HEK293T (cell line): ENCODE data around the gene DVL1.

Experiments
- BHLHE40 ChIP-seq: fragments of 450-650 bp; IDR thresholded peaks from 2 replicates; pipeline ENCODE4 v1.6.1; 2016; ENCODE audit warnings: mild to moderate bottlenecking, moderate library complexity, borderline replicate concordance
- HDGF ChIP-seq: fragments of 450-650 bp; IDR thresholded peaks from 2 replicates; pipeline ENCODE4 v1.6.1; 2017; ENCODE audit warnings: antibody characterized with exemption, borderline replicate concordance

DNA sequence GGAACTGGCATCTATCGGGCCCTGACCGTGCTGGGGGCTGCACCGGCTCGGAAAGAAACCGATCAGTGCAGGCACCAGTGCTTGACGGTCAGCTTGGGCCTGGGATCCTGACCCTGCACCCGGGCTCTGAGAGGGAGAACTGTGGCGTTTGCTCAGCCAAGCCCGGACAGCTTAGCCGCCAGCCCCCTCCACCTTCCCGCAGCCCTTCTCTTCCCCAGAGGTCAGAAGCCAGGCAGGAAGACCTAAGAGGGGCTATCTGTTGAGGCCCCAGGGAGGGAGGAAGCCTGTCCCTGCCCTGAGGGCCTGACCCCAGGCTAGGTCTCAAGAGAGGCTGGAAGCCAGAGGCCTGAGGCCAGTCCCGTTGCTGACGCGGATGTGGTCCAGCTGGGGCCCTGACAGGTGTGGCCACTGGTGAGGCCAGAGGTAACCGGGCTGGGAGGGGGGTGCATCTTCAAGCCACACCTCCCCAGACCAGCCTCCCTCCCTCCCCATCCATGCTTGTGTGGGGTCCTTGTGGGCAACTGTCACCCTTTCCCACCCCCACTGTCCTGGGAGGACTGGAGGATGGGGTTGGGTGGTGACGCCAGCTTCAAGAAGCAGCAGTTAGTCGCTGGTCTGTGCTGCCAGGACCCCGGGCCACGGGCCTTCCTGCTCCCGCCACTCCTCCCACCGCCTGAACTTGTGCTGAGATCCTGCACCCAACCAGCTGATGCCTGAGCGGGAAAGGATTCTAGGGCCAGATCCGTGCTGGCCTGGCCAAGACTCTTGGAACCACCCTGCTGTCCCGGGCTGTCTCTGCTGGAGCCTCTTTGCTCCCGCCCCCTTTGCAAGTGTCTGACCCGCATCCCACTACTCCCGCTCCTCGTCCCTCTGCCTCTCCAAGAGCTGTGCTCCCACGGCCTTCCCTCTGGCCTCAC lies 2.6 kb upstream of the DVL1 start:
- no peak for TF ChIP-seq HDGF
- TF ChIP-seq BHLHE40, result no peak
